HEK293T (cell line): ENCODE results near the gene KCNJ13.

ENCODE experiments used
- CTCF ChIA-PET: fragments of 350-600 bp; formaldehyde crosslinking; extraction: SDS; loops from one replicate; lab custom pipeline; 2021; ENCODE audit warnings: antibody characterized with exemption, inconsistent platforms; lab: Yijun Ruan, JAX
- POLR2A ChIA-PET: fragments of 350-600 bp; formaldehyde crosslinking; extraction: SDS; loops from one replicate; lab custom pipeline; 2020; ENCODE audit warnings: antibody characterized with exemption, inconsistent platforms; lab: Yijun Ruan, JAX
- DNase-seq: peaks from one replicate; pipeline ENCODE4 v3.0.0; 2012; ENCODE audit warnings: mixed read lengths; ENCODE audit errors: extremely low spot score
- ARNT ChIP-seq: fragments of 450-650 bp; IDR thresholded peaks from 2 replicates; pipeline ENCODE4 v1.6.1; 2017; ENCODE audit warnings: mild to moderate bottlenecking
- BHLHE40 ChIP-seq: fragments of 450-650 bp; IDR thresholded peaks from 2 replicates; pipeline ENCODE4 v1.6.1; 2016; ENCODE audit warnings: mild to moderate bottlenecking, moderate library complexity, borderline replicate concordance
- CTBP1 ChIP-seq: fragments of 450-650 bp; IDR thresholded peaks from 2 replicates; pipeline ENCODE4 v1.6.1; 2016; ENCODE audit warnings: borderline replicate concordance
- ELF4 ChIP-seq: fragments of 450-650 bp; IDR thresholded peaks from 2 replicates; pipeline ENCODE4 v1.6.1; 2017; ENCODE audit warnings: antibody characterized with exemption
- FOXA1 ChIP-seq: fragments of 450-650 bp; IDR thresholded peaks from 2 replicates; pipeline ENCODE4 v1.6.1; 2016; ENCODE audit warnings: mild to moderate bottlenecking
- FOXK2 ChIP-seq: fragments of 450-650 bp; IDR thresholded peaks from 2 replicates; pipeline ENCODE4 v1.6.1; 2016; ENCODE audit warnings: mild to moderate bottlenecking
- FOXM1 ChIP-seq: fragments of 450-650 bp; IDR thresholded peaks from 2 replicates; pipeline ENCODE4 v1.6.1; 2017; ENCODE audit warnings: mild to moderate bottlenecking, borderline replicate concordance
- HDGF ChIP-seq: fragments of 450-650 bp; IDR thresholded peaks from 2 replicates; pipeline ENCODE4 v1.6.1; 2017; ENCODE audit warnings: antibody characterized with exemption, borderline replicate concordance
- L3MBTL2 ChIP-seq: fragments of 450-650 bp; conservative IDR thresholded peaks from 2 replicates; pipeline ENCODE4 v1.6.1; 2016; ENCODE audit warnings: mild to moderate bottlenecking
- LEF1 ChIP-seq: fragments of 450-650 bp; IDR thresholded peaks from 2 replicates; pipeline ENCODE4 v1.6.1; 2017; ENCODE audit warnings: mild to moderate bottlenecking, borderline replicate concordance
- NFRKB ChIP-seq: fragments of 450-650 bp; IDR thresholded peaks from 2 replicates; pipeline ENCODE4 v1.6.1; 2016; ENCODE audit warnings: mild to moderate bottlenecking, moderate library complexity
- SP1 ChIP-seq: fragments of 450-650 bp; IDR thresholded peaks from 2 replicates; pipeline ENCODE4 v1.6.1; 2017
- SUZ12 ChIP-seq: fragments of 450-650 bp; IDR thresholded peaks from 2 replicates; pipeline ENCODE4 v1.6.1; 2016; ENCODE audit warnings: mild to moderate bottlenecking
- TARDBP ChIP-seq: fragments of 450-650 bp; IDR thresholded peaks from 2 replicates; pipeline ENCODE4 v1.6.1; 2016
- ZNF384 ChIP-seq: fragments of 450-650 bp; IDR thresholded peaks from 2 replicates; pipeline ENCODE4 v1.6.1; 2016
- TF ChIP-seq, protein P1 (sequence below): fragments of 450-650 bp; IDR thresholded peaks from 2 replicates; pipeline ENCODE4 v1.6.1; 2016

KCNJ13 gene

DNA sequence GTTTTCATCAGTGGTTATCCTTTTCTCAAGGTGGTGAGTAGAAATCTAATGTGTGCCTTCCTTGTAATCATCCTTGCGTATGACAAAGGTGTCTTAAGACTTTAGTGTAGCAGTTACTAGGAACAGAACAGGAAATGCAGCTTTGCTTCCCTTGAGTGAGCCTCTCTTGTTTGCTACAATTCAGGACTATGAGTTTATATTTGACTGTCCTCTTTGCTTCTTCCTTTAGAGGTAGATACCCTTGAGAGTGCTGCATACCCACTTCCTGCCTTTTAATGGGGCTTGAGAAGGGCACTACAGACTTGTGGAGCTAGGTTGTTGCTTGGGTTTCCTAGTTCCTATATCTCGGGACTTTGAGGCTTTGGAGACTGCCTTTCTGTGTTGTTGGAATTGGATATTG, 3.8 kb downstream of the KCNJ13 start:
- DNase-seq: no peak
- ChIA-PET CTCF (no interaction called here), POLR2A (no interaction called here)

DNA sequence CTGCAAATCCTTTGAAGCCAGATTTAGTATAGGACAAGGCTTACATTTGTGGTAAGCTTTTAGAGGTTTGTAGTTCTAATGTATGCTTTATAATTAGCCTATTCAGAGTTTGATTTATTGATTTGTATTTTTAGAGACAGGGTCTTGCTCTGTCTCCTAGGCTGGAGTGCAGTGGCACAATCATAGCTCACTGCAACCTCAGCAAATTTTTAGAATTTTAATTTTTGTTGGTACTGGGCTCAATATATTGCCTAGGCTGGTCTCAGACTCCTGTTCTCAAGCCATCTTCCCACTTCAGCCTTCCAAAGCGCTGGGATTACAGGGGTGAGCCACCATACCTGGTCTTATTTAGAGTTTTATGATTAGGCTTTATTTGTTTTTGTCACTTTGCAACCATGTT, 4.5 kb downstream of the KCNJ13 start:
- POLR2A ChIA-PET: no interaction called here
- no peak for DNase-seq
- no peak for TF ChIP-seq FOXM1
- no peak for TF ChIP-seq L3MBTL2
- TF ChIP-seq TARDBP: no peak
- CTCF ChIA-PET: interaction anchor here (0.5 kb wide), 1 partner anchor 13 kb away, joined by 3 read pairs; no protein-coding TSS in a partner anchor

More for the DNA sequence above, 3.8 kb downstream of the KCNJ13 start:
- TF ChIP-seq LEF1 (no peak), ZNF384 (no peak), NFRKB (no peak), TARDBP (no peak), BHLHE40 (no peak), ARNT (no peak), L3MBTL2 (no peak), FOXK2 (no peak), SUZ12 (no peak), HDGF (no peak), CTBP1 (no peak), ELF4 (no peak), FOXA1 (no peak), FOXM1 (no peak), SP1 (no peak)
- TF ChIP-seq, protein P1, sequence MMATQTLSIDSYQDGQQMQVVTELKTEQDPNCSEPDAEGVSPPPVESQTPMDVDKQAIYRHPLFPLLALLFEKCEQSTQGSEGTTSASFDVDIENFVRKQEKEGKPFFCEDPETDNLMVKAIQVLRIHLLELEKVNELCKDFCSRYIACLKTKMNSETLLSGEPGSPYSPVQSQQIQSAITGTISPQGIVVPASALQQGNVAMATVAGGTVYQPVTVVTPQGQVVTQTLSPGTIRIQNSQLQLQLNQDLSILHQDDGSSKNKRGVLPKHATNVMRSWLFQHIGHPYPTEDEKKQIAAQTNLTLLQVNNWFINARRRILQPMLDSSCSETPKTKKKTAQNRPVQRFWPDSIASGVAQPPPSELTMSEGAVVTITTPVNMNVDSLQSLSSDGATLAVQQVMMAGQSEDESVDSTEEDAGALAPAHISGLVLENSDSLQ: no peak

DNA sequence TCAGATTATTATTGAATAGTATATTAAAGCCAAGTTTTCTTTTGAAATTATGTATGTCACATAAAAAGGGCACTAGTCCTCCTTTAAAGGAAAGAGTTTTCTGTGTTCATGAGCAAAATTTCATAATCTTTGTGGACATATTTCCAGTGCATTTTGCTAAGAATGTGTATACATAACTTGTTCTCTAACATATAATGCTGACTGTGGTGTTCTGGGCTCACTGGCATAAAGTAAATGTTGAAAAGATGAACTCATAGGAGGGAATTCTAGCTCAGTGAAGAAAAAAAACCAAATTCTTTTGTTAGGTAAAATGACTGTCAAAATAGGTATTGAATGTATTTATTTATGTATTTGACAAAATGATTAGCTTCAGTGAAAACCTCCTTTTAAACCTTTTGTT, 6.2 kb downstream of the KCNJ13 start:
- DNase-seq: no peak
- POLR2A ChIA-PET: interaction anchor here (0.7 kb wide), 1 partner anchor 40 kb away, joined by 3 read pairs; no protein-coding TSS in a partner anchor
- CTCF ChIA-PET: interaction anchor here (0.8 kb wide), 1 partner anchor 125 kb away, joined by 5 read pairs; no protein-coding TSS in a partner anchor
- TF ChIP-seq SP1: no peak
- no peak for TF ChIP-seq FOXA1
- TF ChIP-seq FOXM1: no peak
- no peak for TF ChIP-seq L3MBTL2
- TF ChIP-seq BHLHE40: no peak
- no peak for TF ChIP-seq TARDBP
- TF ChIP-seq CTBP1: no peak
- TF ChIP-seq FOXK2: no peak
- no peak for TF ChIP-seq LEF1
- TF ChIP-seq SUZ12: no peak
- no peak for TF ChIP-seq ZNF384
- TF ChIP-seq NFRKB: no peak
- no peak for TF ChIP-seq ELF4
- TF ChIP-seq ARNT: no peak

DNA sequence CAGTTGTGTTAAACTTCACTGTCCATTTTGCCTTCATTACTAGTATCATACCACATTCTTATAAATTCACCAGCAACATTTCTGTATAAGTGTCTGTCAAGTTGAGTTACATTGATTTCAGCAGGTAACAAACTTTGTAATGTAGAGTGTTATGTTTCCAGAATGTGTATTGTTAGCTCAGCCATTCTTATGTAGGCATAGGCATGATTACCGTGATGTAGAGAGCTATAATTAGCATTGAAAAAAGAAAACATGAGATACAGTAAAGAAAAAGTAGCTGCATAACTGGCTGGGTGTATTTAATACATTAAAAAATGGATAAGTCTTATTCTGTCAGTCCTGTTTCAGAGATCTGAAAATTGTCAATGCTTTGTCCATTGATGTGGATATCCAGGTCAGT, 8.5 kb downstream of the KCNJ13 start:
- CTCF ChIA-PET: no interaction called here
- TF ChIP-seq FOXA1: no peak
- no peak for TF ChIP-seq ARNT
- TF ChIP-seq ZNF384: no peak
- TF ChIP-seq HDGF: no peak
- TF ChIP-seq TARDBP: no peak
- no peak for TF ChIP-seq SUZ12
- no peak for TF ChIP-seq FOXK2
- TF ChIP-seq BHLHE40: no peak
- TF ChIP-seq NFRKB: no peak
- TF ChIP-seq FOXM1: no peak
- TF ChIP-seq ELF4: no peak
- no peak for TF ChIP-seq LEF1
- no peak for TF ChIP-seq CTBP1
- TF ChIP-seq, protein P1: no peak
- no peak for TF ChIP-seq SP1
- no peak for TF ChIP-seq L3MBTL2
- no peak for DNase-seq
- POLR2A ChIA-PET: no interaction called here

DNA sequence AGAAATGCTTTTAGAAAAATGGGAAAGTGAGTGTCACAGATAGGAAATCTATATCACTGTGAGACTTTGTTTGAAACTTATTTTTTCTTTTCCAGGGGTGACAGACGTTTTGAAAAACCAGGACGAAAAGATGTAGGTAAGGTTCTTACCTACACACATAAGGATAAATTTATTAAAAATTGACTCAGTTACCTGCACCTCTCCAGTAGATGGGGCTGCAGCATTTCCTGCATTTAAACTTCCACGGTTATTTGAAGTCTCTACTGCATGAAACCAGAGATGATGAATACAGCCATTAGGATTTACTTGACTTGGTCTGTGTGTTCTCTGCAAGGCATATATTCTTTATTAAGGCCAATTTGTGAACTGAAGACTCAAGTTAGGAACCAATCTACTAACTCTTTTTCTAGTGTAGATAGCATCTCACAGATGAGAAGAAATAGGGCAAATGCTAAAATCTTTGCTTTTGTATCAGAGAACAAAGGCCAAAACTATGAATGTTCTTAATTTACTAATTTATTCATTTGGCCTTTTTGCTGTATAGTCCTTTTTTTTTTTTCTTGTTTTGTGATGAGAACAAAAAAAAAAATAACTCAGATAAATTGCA, 15.0 kb downstream of the KCNJ13 start:
- peak; percentile 20 for DNase-seq
- TF ChIP-seq BHLHE40: no peak
- TF ChIP-seq SP1: no peak
- TF ChIP-seq CTBP1: no peak
- no peak for TF ChIP-seq NFRKB
- TF ChIP-seq FOXK2: no peak
- TF ChIP-seq ARNT: no peak
- TF ChIP-seq ZNF384: no peak
- no peak for TF ChIP-seq FOXA1
- TF ChIP-seq L3MBTL2: no peak
- TF ChIP-seq, protein P1: no peak
- TF ChIP-seq HDGF: no peak
- TF ChIP-seq TARDBP: no peak
- no peak for TF ChIP-seq FOXM1
- TF ChIP-seq SUZ12: no peak
- no peak for TF ChIP-seq LEF1
- no peak for TF ChIP-seq ELF4
- CTCF ChIA-PET: interaction anchor here (0.6 kb wide), 2 partner anchors 58 to 70 kb away, joined by 3 read pairs; no protein-coding TSS in a partner anchor
- POLR2A ChIA-PET: no interaction called here

DNA sequence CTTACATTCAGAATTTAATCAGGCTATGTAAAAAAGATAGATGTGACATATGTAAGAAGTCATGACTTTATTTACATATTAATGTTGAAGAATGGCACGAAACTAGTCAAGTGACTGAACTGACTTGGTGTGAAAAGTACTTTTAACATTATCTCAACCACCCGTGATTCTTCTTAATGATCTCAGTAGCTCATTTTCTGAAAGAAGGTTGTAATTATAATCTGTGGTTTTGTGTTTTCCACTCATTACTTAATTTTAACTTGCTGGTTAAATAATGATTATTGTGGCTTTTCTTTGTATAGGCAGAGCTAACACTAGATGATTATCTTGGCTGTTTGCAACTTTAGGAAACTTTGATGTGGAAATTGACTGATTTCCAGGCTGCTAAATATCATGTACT, 18.5 kb downstream of the KCNJ13 start:
- ChIA-PET POLR2A (no interaction called here), CTCF (no interaction called here)
- DNase-seq: no peak

More for the DNA sequence above, 18.5 kb downstream of the KCNJ13 start:
- no peak for TF ChIP-seq HDGF
- no peak for TF ChIP-seq NFRKB
- TF ChIP-seq SUZ12: no peak
- TF ChIP-seq ARNT: no peak
